MM.1S (cell line): ENCODE measurements around the gene FOXP4.

ENCODE experiments used
- DNase-seq: peaks from one replicate; pipeline ENCODE4 v3.0.0-alpha.2; 2015
- H2AFZ ChIP-seq: fragments of 300-600 bp; sonication (generic); 2 replicates; pipeline ENCODE4 v1.6.0; 2016; ENCODE audit warnings: antibody characterized with exemption, low read length
- H3F3A ChIP-seq: fragments of 300-600 bp; sonication (generic); 2 replicates; pipeline ENCODE4 v1.6.1; 2016; ENCODE audit warnings: mild to moderate bottlenecking, antibody characterized with exemption, low read length, moderate library complexity, mixed read lengths; ENCODE audit not compliant: insufficient read depth
- H3K27ac ChIP-seq: fragments of 300-600 bp; sonication (generic); 2 replicates; pipeline ENCODE4 v1.5.1; 2016; ENCODE audit warnings: mild to moderate bottlenecking, low read length
- H3K27me3 ChIP-seq: fragments of 300-600 bp; sonication (generic); replicated peaks from 2 replicates; pipeline ENCODE4 v1.6.0; 2016; ENCODE audit warnings: low read length; ENCODE audit not compliant: insufficient read depth
- H3K36me3 ChIP-seq: fragments of 300-600 bp; sonication (generic); replicated peaks from 2 replicates; pipeline ENCODE4 v1.6.1; 2016; ENCODE audit warnings: mild to moderate bottlenecking, low read length, mixed read lengths; ENCODE audit not compliant: insufficient read depth
- H3K4me1 ChIP-seq: fragments of 300-600 bp; sonication (generic); 2 replicates; pipeline ENCODE4 v1.6.1; 2016; ENCODE audit warnings: low read length, mixed read lengths
- H3K4me2 ChIP-seq: fragments of 300-600 bp; sonication (generic); 2 replicates; pipeline ENCODE4 v1.6.0; 2016; ENCODE audit warnings: low read depth, low read length
- H3K4me3 ChIP-seq: fragments of 300-600 bp; sonication (generic); 2 replicates; pipeline ENCODE4 v1.5.1; 2016; ENCODE audit warnings: low read length, mixed read lengths
- H3K79me2 ChIP-seq: fragments of 300-600 bp; sonication (generic); 2 replicates; pipeline ENCODE4 v1.6.1; 2016; ENCODE audit warnings: mixed run types, low read length, mixed read lengths
- H3K9ac ChIP-seq: fragments of 300-600 bp; sonication (generic); 2 replicates; pipeline ENCODE4 v1.6.1; 2016; ENCODE audit warnings: low read length, mixed read lengths
- H3K9me2 ChIP-seq: fragments of 300-600 bp; sonication (generic); replicated peaks from 2 replicates; pipeline ENCODE4 v1.6.1; 2016; ENCODE audit warnings: mild to moderate bottlenecking, low read length, mixed read lengths; ENCODE audit not compliant: insufficient read depth
- H3K9me3 ChIP-seq: fragments of 300-600 bp; sonication (generic); replicated peaks from 2 replicates; pipeline ENCODE4 v1.6.1; 2016; ENCODE audit warnings: mild to moderate bottlenecking, low read length, mixed read lengths; ENCODE audit not compliant: insufficient read depth
- H4K20me1 ChIP-seq: fragments of 300-600 bp; sonication (generic); 2 replicates; pipeline ENCODE4 v1.6.1; 2016; ENCODE audit warnings: mild to moderate bottlenecking, low read length, moderate library complexity, mixed read lengths; ENCODE audit not compliant: insufficient read depth
- CTCF ChIP-seq: fragments of 300-600 bp; sonication (generic); IDR thresholded peaks from 2 replicates; pipeline ENCODE4 v1.5.1; 2016; ENCODE audit warnings: antibody characterized with exemption, low read length, mixed read lengths
- EZH2 ChIP-seq: fragments of 300-600 bp; sonication (generic); optimal IDR thresholded peaks from 2 replicates; pipeline ENCODE3; 2017; ENCODE audit warnings: low read depth, mild to moderate bottlenecking, antibody characterized with exemption, low read length, mixed read lengths
- EZH2phosphoT487 ChIP-seq: fragments of 300-600 bp; sonication (generic); IDR thresholded peaks from 2 replicates; pipeline ENCODE4 v1.6.1; 2018; ENCODE audit warnings: antibody characterized with exemption, low read length

FOXP4 gene

DNA sequence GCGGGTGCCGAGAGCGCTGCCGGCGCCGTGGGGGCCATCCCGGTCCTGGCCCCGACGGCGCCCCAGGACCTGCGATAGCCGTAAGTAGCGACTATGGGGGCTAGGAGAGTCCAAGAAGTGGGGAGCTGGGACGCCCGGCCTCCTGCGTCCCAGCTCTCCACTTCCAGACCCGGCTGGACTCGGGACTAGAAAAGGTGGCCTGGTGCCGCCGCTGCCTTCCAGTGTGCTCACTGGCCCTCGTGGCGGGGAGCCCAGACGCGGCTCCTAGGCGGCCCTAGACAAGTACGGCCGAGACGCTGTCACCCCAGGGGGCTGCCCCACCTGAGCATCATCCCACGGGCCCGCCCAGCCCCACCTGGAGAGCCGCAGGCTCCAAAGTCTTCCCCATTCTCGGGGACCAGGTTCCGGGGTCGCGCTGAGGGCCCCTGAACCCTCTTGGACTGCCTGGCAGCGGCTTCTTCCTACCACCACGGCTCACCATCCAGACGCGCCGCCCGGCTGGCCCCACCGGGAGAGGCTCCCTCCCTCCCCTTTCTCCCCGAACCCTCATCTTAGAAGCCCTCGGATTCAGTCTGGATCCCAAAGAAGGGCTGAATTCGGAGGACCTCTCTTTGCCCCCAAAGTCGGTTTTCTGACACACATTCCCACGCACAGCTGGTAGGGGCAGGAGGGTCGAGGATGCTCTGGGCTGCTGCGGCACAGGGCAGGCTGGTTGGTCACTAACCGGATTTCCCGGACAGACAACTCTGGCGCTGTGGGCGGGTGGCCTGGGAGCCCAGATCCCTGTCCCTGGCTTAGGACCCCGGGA, 91.2 kb downstream of the FOXP4 start:
- no peak for DNase-seq
- no peaks in the 10 kb centered on the region for H3K36me3 ChIP-seq
- H3F3A ChIP-seq: no peaks in the 10 kb centered on the region
- no peaks in the 10 kb centered on the region for H3K79me2 ChIP-seq
- no peaks in the 10 kb centered on the region for H3K9me2 ChIP-seq
- no peaks in the 10 kb centered on the region for H3K4me1 ChIP-seq
- H3K9ac ChIP-seq: no peak overlapping the region
- no peak overlapping the region for H2AFZ ChIP-seq
- H3K4me2 ChIP-seq: no peak overlapping the region
- H3K27me3 ChIP-seq: peaks cover 93% of the 10 kb centered on the region
- H3K27ac ChIP-seq: no peak overlapping the region
- no peak overlapping the region for H3K4me3 ChIP-seq
- H3K9me3 ChIP-seq: no peaks in the 10 kb centered on the region
- TF ChIP-seq EZH2 (no peak), EZH2phosphoT487 (no peak), CTCF (no peak)
- no peaks in the 10 kb centered on the region for H4K20me1 ChIP-seq

GRCh38 chr6:41638002-41638934, 92.1 kb downstream of the FOXP4 start, which contains the start of gene MDFI:
Gene MDFI, plus strand, starts transcription at chr6:41638468. Its CDS starts 282 bp downstream, at chr6:41638750.
- Histone ChIP-seq H4K20me1 (no peaks in the 10 kb centered on the region), H3K79me2 (no peaks in the 10 kb centered on the region), H3K36me3 (no peaks in the 10 kb centered on the region), H3K27ac (no peak within 1 kb of the TSS), H3F3A (no peaks in the 10 kb centered on the region), H3K9ac (no peak within 1 kb of the TSS), H3K9me2 (no peaks in the 10 kb centered on the region), H3K4me2 (no peak within 1 kb of the TSS), H3K4me3 (no peak within 1 kb of the TSS), H3K27me3 (peaks cover 93% of the 10 kb centered on the region), H3K4me1 (no peaks in the 10 kb centered on the region), H3K9me3 (no peaks in the 10 kb centered on the region), H2AFZ (no peak within 1 kb of the TSS)
- no peak for TF ChIP-seq EZH2
- TF ChIP-seq CTCF: no peak
- no peak for TF ChIP-seq EZH2phosphoT487
- no peak for DNase-seq

- H3K4me2 ChIP-seq: no peak overlapping the region
- H3K9me2 ChIP-seq: no peaks in the 10 kb centered on the region
- H3K4me1 ChIP-seq: no peaks in the 10 kb centered on the region
- H3F3A ChIP-seq: no peaks in the 10 kb centered on the region
- no peak overlapping the region for H3K4me3 ChIP-seq
- no peak overlapping the region for H3K27ac ChIP-seq
- no peaks in the 10 kb centered on the region for H3K36me3 ChIP-seq
- H3K9me3 ChIP-seq: no peaks in the 10 kb centered on the region
- H2AFZ ChIP-seq: no peak overlapping the region
- no peak overlapping the region for H3K9ac ChIP-seq
- no peaks in the 10 kb centered on the region for H3K79me2 ChIP-seq
- peaks cover 90% of the 10 kb centered on the region for H3K27me3 ChIP-seq
- DNase-seq: no peak
- no peaks in the 10 kb centered on the region for H4K20me1 ChIP-seq
- TF ChIP-seq CTCF (no peak), EZH2 (no peak), EZH2phosphoT487 (no peak)
Measured at GRCh38 chr6:41638935-41639808, 93.0 kb downstream of the FOXP4 start.
